ENCODE measurements around the gene MGAT4B. TPM values are rescaled to one million over a fixed set of nuclear protein-coding genes. Genes with fewer than 3 reads are reported as not detected.

Gene MGAT4B
- total RNA-seq, 1 experiment from 2014 or later: 151 TPM

- TF ChIP-seq CBFB (CRISPR knock-in tag; IDR thresholded peaks at IDR 0.05; ENCODE audit: low read depth) (no peak), HMGA2 (CRISPR knock-in tag; IDR thresholded peaks at IDR 0.05) (no peak), USF2 (CRISPR knock-in tag; IDR thresholded peaks at IDR 0.05) (no peak)
Observed at GRCh38 chr5:179781846-179782245, 24.8 kb downstream of the MGAT4B start (continued).

GRCh38 chr5:179780362-179780761 is 26.3 kb downstream of the MGAT4B start:
- Mint-ChIP-seq H3K27me3 (ENCODE audit: low read depth) (no peaks in the 10 kb centered on the region), H3K27ac (no peak overlapping the region), H3K4me1 (no peaks in the 10 kb centered on the region), H3K36me3 (peaks cover 27% of the 10 kb centered on the region), H3K4me3 (no peak overlapping the region), H3K9me3 (peaks cover 2% of the 10 kb centered on the region; the same call in 1 of the 2 replicates)
- CTCF ChIA-PET: interaction anchor here (1.0 to 2.2 kb wide), 3 partner anchors 12 to 17 kb away, joined by 6 to 8 read pairs (median 7); no protein-coding TSS in a partner anchor
- DNase-seq (ENCODE audit: low spot score) (no peak), ATAC-seq (no peak)
- POLR2A ChIA-PET: no interaction called here
- TF ChIP-seq USF1 (CRISPR knock-in tag; IDR thresholded peaks at IDR 0.05) (no peak), CDX4 (CRISPR knock-in tag; IDR thresholded peaks at IDR 0.05; ENCODE audit: borderline replicate concordance) (no peak), JUN (CRISPR knock-in tag; IDR thresholded peaks at IDR 0.05) (no peak), RORB (CRISPR knock-in tag; IDR thresholded peaks at IDR 0.05) (no peak), RELA (CRISPR knock-in tag; IDR thresholded peaks at IDR 0.05; ENCODE audit: borderline replicate concordance) (no peak), ATF6 (CRISPR knock-in tag; IDR thresholded peaks at IDR 0.05) (no peak), SMAD3 (CRISPR knock-in tag; IDR thresholded peaks at IDR 0.05; ENCODE audit: borderline replicate concordance) (no peak), E2F4 (CRISPR knock-in tag; IDR thresholded peaks at IDR 0.05; ENCODE audit: borderline replicate concordance, low read depth) (no peak), CREM (CRISPR knock-in tag; IDR thresholded peaks at IDR 0.05) (no peak), ZNF512 (CRISPR knock-in tag; IDR thresholded peaks at IDR 0.05; ENCODE audit: borderline replicate concordance) (no peak), ZNF263 (CRISPR knock-in tag; IDR thresholded peaks at IDR 0.05; ENCODE audit: low read depth) (no peak), ZSCAN18 (CRISPR knock-in tag; IDR thresholded peaks at IDR 0.05) (no peak), ZNF425 (CRISPR knock-in tag; conservative IDR thresholded peaks at IDR 0.05) (no peak), ERG (CRISPR knock-in tag; IDR thresholded peaks at IDR 0.05) (no peak), NFATC4 (CRISPR knock-in tag; IDR thresholded peaks at IDR 0.05) (no peak), ZNF281 (CRISPR knock-in tag; IDR thresholded peaks at IDR 0.05) (no peak)

Data from WTC11 (cell line).